Measurements from ENCODE around the gene DBH.

DBH gene

GRCh38 chr9:133642708-133643361 lies 6.7 kb downstream of the DBH start:
- DNase-seq (ENCODE audit: low read depth in 3 of 3, low spot score in 1 of 3): no peak

DNA sequence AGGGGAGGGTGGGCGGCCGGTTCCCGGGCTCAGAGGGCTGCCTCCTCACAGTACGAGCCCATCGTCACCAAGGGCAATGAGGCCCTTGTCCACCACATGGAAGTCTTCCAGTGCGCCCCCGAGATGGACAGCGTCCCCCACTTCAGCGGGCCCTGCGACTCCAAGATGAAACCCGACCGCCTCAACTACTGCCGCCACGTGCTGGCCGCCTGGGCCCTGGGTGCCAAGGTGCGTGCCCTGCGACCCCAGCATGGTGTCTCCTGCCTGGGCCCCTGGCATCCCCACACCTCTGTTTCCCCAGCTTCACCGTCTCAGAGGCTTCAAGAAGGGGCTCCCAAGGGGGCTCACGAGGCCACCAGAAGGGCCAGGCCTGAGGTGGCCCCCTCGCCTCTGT lies 7.2 kb downstream of the DBH start:
- DNase-seq (ENCODE audit: low read depth in 3 of 3, low spot score in 1 of 3): no peak

GRCh38 chr9:133643978-133644760 lies 8.0 kb downstream of the DBH start:
- no peak for DNase-seq (ENCODE audit: low read depth in 3 of 3, low spot score in 1 of 3)

GRCh38 chr9:133645021-133645765 lies 9.0 kb downstream of the DBH start:
- no peak for DNase-seq (ENCODE audit: low read depth in 3 of 3, low spot score in 1 of 3)

- no peak for DNase-seq (ENCODE audit: low read depth in 3 of 3, low spot score in 1 of 3)
Measured at GRCh38 chr9:133647148-133647547, 11.0 kb downstream of the DBH start.

DNA sequence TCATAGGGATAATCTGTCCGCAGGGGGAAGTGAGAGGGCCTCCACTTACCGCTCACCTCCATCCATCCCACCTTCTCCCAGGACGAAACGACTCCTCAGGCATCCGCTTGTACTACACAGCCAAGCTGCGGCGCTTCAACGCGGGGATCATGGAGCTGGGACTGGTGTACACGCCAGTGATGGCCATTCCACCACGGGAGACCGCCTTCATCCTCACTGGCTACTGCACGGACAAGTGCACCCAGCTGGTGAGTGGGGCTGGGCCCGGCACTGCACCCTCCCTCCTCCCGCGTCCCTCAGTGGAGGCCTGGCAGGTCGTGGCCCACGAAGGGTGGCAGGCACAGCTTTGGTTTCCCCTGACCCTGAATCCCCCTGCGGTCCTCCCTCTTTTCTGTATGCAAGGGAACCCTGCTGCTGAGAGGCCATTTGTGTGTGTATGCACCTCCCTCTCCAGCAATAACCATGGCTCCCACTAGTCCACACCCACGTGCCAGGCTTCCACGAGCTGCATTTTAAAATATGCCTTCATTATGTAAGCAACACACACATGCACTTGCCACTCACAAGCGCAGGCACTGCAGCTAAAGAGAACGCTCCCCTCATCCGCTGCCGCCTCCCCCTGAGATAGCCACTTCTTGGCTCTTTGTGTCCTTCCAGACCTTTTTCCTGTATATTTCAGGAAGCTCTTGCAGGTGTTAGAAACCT lies 11.8 kb downstream of the DBH start:
- DNase-seq (ENCODE audit: low read depth in 3 of 3, low spot score in 1 of 3): no peak

DNA sequence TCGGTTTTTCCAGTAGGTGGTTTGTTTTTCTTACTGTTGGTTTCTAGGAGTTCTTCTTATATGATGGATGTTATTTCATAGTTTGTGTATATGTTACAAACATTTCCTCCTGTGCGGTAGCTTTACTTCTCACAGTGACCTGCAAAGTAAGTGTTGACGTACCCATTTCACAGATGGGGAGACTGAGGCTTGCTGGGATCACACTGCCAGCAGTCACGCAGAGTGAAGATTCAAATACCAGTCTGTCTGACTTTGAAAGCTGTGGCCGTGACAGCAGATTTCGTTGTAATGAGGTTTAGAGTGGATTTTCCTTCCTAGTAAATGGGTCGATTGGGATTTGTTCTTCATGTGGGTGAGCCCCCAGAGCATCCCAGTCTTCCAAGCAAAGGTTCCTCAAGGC lies 13.0 kb downstream of the DBH start:
- DNase-seq (ENCODE audit: low read depth in 3 of 3, low spot score in 1 of 3): no peak

- no peak for DNase-seq (ENCODE audit: low read depth in 3 of 3, low spot score in 1 of 3)
Measured at GRCh38 chr9:133650026-133650425, 13.9 kb downstream of the DBH start.

GRCh38 chr9:133653638-133654037 lies 17.5 kb downstream of the DBH start:
- DNase-seq (ENCODE audit: low read depth in 3 of 3, low spot score in 1 of 3): no peak

- no peak for DNase-seq (ENCODE audit: low read depth in 3 of 3, low spot score in 1 of 3)
Measured at GRCh38 chr9:133654736-133655657, 18.8 kb downstream of the DBH start.

GRCh38 chr9:133655701-133656100 lies 19.5 kb downstream of the DBH start:
- no peak for DNase-seq (ENCODE audit: low read depth in 3 of 3, low spot score in 1 of 3)

DNA sequence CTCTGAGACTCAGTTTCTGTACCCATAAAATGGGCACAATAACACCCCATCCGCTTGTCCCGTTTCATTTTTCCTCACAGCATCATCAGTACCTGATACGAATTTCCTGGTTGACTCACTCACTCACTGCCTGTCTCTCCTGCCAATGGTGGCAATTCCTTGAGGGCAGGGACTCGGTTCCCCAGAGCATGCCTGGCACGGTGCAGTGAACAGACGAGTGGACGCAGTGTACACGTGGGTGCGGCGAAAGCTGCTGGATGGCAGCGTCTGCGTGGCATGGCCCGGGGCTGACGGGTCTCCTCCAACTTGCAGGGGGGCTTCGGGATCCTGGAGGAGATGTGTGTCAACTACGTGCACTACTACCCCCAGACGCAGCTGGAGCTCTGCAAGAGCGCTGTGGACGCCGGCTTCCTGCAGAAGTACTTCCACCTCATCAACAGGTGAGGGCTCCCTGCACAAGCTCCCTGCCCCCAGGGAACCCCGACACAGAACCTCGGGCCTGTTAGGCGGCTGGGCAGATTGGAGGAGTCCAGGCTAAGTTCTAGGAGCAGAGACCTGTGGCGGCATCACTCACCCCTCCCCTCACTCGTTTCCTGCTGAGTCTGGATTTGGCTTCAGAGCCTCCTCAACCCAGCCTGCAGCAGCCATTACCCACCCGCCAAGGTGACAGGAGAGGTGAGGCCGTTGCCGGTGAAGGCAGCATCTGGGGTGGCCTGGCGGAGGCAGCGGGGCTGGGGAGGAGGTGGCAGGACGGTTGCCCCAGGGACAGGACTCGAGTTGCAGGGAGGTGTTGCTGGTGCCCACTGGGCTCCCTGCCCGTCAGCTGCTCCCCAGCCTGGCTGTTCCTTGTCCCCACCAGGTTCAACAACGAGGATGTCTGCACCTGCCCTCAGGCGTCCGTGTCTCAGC lies 20.3 kb downstream of the DBH start:
- DNase-seq (ENCODE audit: low read depth in 3 of 3, low spot score in 1 of 3): peak; percentile 13 to 39 (median 30)

DNA sequence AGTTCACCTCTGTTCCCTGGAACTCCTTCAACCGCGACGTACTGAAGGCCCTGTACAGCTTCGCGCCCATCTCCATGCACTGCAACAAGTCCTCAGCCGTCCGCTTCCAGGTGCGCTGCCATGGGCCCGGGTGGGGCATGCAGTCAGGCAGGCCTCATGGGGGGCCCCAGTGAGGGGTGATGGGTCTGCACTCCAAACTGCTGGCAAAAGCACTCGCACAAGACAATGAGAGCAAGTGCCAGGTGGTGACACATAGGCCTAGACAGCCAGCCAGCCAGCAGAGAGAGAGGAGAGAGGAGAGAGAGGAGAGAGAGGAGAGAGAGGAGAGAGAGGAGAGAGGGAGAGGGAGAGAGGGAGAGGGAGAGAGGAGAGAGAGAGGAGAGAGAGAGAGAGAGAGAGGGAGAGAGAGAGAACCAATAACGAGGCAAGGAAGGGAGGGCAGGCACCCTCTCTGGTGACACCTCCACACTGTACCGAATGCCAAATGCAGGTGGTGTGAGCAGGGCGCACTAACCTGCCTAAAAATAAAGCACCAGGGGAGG lies 21.0 kb downstream of the DBH start:
- no peak for DNase-seq (ENCODE audit: low read depth in 3 of 3, low spot score in 1 of 3)

- DNase-seq (ENCODE audit: low read depth in 3 of 3, low spot score in 1 of 3): no peak
Measured at GRCh38 chr9:133658442-133659431, 22.6 kb downstream of the DBH start.

GRCh38 chr9:133659516-133659915 lies 23.4 kb downstream of the DBH start:
- no peak for DNase-seq (ENCODE audit: low read depth in 3 of 3, low spot score in 1 of 3)

GRCh38 chr9:133661846-133662540 lies 25.8 kb downstream of the DBH start:
- no peak for DNase-seq (ENCODE audit: low read depth in 3 of 3, low spot score in 1 of 3)
